Smooth muscle cell (in vitro differentiated cells): ENCODE data around the gene EIF4A3. TPM values are rescaled to one million over a fixed set of nuclear protein-coding genes. Genes with fewer than 3 reads are reported as not detected.

Experiments
- DNase-seq: peaks from one replicate; lab custom pipeline; 2025; ENCODE audit not compliant: unreplicated experiment; lab: John Stamatoyannopoulos, UW
- H2AFZ ChIP-seq: fragments of 200-600 bp; sonication (generic); 2 replicates; pipeline ENCODE4 v1.6.0; 2016; ENCODE audit warnings: antibody characterized with exemption, low read depth, mild to moderate bottlenecking
- H3F3A ChIP-seq: fragments of 200-600 bp; sonication (generic); 2 replicates; pipeline ENCODE4 v1.6.0; 2017; ENCODE audit warnings: antibody characterized with exemption, low read depth
- H3K27ac ChIP-seq: fragments of 200-600 bp; sonication (generic); 2 replicates; pipeline ENCODE4 v1.5.1; 2016; ENCODE audit warnings: low read depth, mild to moderate bottlenecking
- H3K27me3 ChIP-seq: fragments of 200-600 bp; sonication (generic); 2 replicates; pipeline ENCODE4 v1.6.1; 2016; ENCODE audit warnings: low read depth, mild to moderate bottlenecking
- H3K36me3 ChIP-seq: fragments of 200-600 bp; sonication (generic); 2 replicates; pipeline ENCODE4 v1.5.1; 2016; ENCODE audit warnings: low read depth
- H3K4me1 ChIP-seq: fragments of 200-600 bp; sonication (generic); 2 replicates; pipeline ENCODE4 v1.5.1; 2016; ENCODE audit warnings: low read depth
- H3K4me2 ChIP-seq: fragments of 200-600 bp; sonication (generic); 2 replicates; pipeline ENCODE4 v1.6.0; 2016; ENCODE audit warnings: mild to moderate bottlenecking
- H3K4me3 ChIP-seq: fragments of 200-600 bp; sonication (generic); 2 replicates; pipeline ENCODE4 v1.5.1; 2016; ENCODE audit warnings: mild to moderate bottlenecking
- H3K79me2 ChIP-seq: fragments of 200-600 bp; sonication (generic); 2 replicates; pipeline ENCODE4 v1.6.0; 2016; ENCODE audit warnings: low read depth, mild to moderate bottlenecking
- H3K9ac ChIP-seq: fragments of 200-600 bp; sonication (generic); 2 replicates; pipeline ENCODE4 v1.6.0; 2016; ENCODE audit warnings: low read depth
- H3K9me3 ChIP-seq: fragments of 200-600 bp; sonication (generic); replicated peaks from 2 replicates; pipeline ENCODE4 v1.5.1; 2016; ENCODE audit warnings: low read depth
- H4K20me1 ChIP-seq: fragments of 200-600 bp; sonication (generic); 2 replicates; pipeline ENCODE4 v1.6.0; 2016; ENCODE audit warnings: low read depth
- WGBS: methylation state at CpG from one replicate; pipeline ENCODE4 v1.1.7; 2016; ENCODE audit warnings: low lambda C conversion rate; 5-methylcytosine and 5-hydroxymethylcytosine counted together
- polyA plus RNA-seq: library from polyadenylated mRNA; unstranded; fragments of >200 nt; fragmentation: Nextera tagmentation; extraction: Ambion mirVana; gene quantifications from 2 replicates; pipeline ENCODE4 v1.2.1, GENCODE V29; 2016
- total RNA-seq: library from RNA; depleted of rRNA; stranded (reverse); fragments of >200 nt; gene quantifications from 2 replicates; pipeline ENCODE4 v1.2.3, GENCODE V29; 2014
- TF ChIP-seq, protein P1 (sequence below): fragments of 200-600 bp; sonication (generic); IDR thresholded peaks from 2 replicates; pipeline ENCODE4 v1.5.1; 2017; ENCODE audit warnings: borderline replicate concordance, mild to moderate bottlenecking, antibody characterized with exemption; ENCODE audit not compliant: insufficient read depth, poor library complexity, severe bottlenecking

Gene EIF4A3
- total and polyA plus RNA-seq, 2 experiments from 2014 or later: 86.1 to 109 TPM

GRCh38 chr17:80101011-80101945 is 45.6 kb downstream of the EIF4A3 start, which contains the start of gene GAA:
GAA (plus strand) TSS chr17:80101581; CDS start chr17:80104587, 3,006 bp downstream.
- WGBS: 2% methylated on average over 54 of the region's 114 CpGs
- DNase-seq: peak; percentile 73
- no peaks in the 10 kb centered on the region for H3F3A ChIP-seq
- H3K4me1 ChIP-seq: peaks cover 5% of the 10 kb centered on the region
- peak within 1 kb of the TSS; percentile 95 for H2AFZ ChIP-seq
- TF ChIP-seq, protein P1, sequence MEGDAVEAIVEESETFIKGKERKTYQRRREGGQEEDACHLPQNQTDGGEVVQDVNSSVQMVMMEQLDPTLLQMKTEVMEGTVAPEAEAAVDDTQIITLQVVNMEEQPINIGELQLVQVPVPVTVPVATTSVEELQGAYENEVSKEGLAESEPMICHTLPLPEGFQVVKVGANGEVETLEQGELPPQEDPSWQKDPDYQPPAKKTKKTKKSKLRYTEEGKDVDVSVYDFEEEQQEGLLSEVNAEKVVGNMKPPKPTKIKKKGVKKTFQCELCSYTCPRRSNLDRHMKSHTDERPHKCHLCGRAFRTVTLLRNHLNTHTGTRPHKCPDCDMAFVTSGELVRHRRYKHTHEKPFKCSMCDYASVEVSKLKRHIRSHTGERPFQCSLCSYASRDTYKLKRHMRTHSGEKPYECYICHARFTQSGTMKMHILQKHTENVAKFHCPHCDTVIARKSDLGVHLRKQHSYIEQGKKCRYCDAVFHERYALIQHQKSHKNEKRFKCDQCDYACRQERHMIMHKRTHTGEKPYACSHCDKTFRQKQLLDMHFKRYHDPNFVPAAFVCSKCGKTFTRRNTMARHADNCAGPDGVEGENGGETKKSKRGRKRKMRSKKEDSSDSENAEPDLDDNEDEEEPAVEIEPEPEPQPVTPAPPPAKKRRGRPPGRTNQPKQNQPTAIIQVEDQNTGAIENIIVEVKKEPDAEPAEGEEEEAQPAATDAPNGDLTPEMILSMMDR: peak; percentile 72
- H3K27me3 ChIP-seq: no peaks in the 10 kb centered on the region
- H3K79me2 ChIP-seq: no peaks in the 10 kb centered on the region
- H3K4me2 ChIP-seq: peak within 1 kb of the TSS; percentile 99
- H4K20me1 ChIP-seq: no peaks in the 10 kb centered on the region
- peak within 1 kb of the TSS; percentile 4 for H3K27ac ChIP-seq
- peak within 1 kb of the TSS; percentile 78 for H3K4me3 ChIP-seq
- peak within 1 kb of the TSS; percentile 76 for H3K9ac ChIP-seq
- H3K9me3 ChIP-seq: no peaks in the 10 kb centered on the region
- H3K36me3 ChIP-seq: no peaks in the 10 kb centered on the region

GRCh38 chr17:80100035-80100323 is 46.9 kb downstream of the EIF4A3 start:
- no peak overlapping the region for H2AFZ ChIP-seq
- no peak for DNase-seq
- H3K27ac ChIP-seq: no peak overlapping the region
- no peaks in the 10 kb centered on the region for H4K20me1 ChIP-seq
- no peak overlapping the region for H3K4me2 ChIP-seq
- peaks cover 5% of the 10 kb centered on the region for H3K4me1 ChIP-seq
- H3K36me3 ChIP-seq: no peaks in the 10 kb centered on the region
- H3K9ac ChIP-seq: no peak overlapping the region
- no peak overlapping the region for H3K4me3 ChIP-seq
- no peaks in the 10 kb centered on the region for H3F3A ChIP-seq
- WGBS: 99% methylated on average over 4 of the region's 4 CpGs
- TF ChIP-seq, protein P1: no peak
- H3K79me2 ChIP-seq: no peaks in the 10 kb centered on the region
- H3K9me3 ChIP-seq: no peaks in the 10 kb centered on the region
- no peaks in the 10 kb centered on the region for H3K27me3 ChIP-seq

- Histone ChIP-seq H3K27ac (no peak overlapping the region), H3K36me3 (no peaks in the 10 kb centered on the region), H3K9me3 (no peaks in the 10 kb centered on the region), H3K4me3 (no peak overlapping the region), H3K79me2 (no peaks in the 10 kb centered on the region), H2AFZ (no peak overlapping the region), H3K27me3 (no peaks in the 10 kb centered on the region), H4K20me1 (no peaks in the 10 kb centered on the region), H3K4me2 (no peak overlapping the region), H3K9ac (no peak overlapping the region), H3F3A (no peaks in the 10 kb centered on the region), H3K4me1 (peaks cover 5% of the 10 kb centered on the region)
- TF ChIP-seq, protein P1: no peak
- no peak for DNase-seq
- 95% methylated on average over 27 of the region's 27 CpGs for WGBS
Observed at GRCh38 chr17:80099291-80100034, 47.5 kb downstream of the EIF4A3 start.
